Medulla oblongata (tissue), 1 donor: ENCODE measurements around the gene SSPN.

Source experiments
- DNase-seq: peaks from one replicate; pipeline ENCODE4 v3.0.0-alpha.2; 2015; ENCODE audit errors: extremely low spot score

The SSPN gene

GRCh38 chr12:26285401-26285800 is 90.0 kb downstream of the SSPN start:
- no peak for DNase-seq

- DNase-seq: no peak
Observed at GRCh38 chr12:26286186-26286585, 90.8 kb downstream of the SSPN start.

- no peak for DNase-seq
Observed at GRCh38 chr12:26287671-26288381, 92.5 kb downstream of the SSPN start.

- no peak for DNase-seq
Observed at GRCh38 chr12:26290565-26290964, 95.2 kb downstream of the SSPN start.

GRCh38 chr12:26292596-26292995 is 97.2 kb downstream of the SSPN start:
- no peak for DNase-seq

DNA sequence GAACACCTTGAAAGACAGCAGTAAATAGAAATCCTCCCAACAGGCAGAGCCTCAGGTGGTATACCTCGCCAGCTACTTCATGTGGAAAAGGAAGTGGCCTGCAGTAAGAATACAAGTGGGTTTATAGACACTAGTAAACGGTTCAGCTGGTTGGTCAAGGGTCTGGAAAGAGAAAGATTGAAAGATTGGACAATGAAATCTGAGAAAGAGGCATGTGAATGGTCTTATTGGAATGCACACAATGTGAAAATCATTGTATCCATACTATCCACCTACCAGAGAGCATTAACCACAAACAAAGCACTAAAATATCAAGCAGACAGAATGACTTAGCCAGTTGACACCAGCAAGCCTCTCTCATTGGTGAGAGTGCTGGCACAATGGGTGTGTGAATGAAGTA is 98.2 kb downstream of the SSPN start:
- DNase-seq: no peak

DNA sequence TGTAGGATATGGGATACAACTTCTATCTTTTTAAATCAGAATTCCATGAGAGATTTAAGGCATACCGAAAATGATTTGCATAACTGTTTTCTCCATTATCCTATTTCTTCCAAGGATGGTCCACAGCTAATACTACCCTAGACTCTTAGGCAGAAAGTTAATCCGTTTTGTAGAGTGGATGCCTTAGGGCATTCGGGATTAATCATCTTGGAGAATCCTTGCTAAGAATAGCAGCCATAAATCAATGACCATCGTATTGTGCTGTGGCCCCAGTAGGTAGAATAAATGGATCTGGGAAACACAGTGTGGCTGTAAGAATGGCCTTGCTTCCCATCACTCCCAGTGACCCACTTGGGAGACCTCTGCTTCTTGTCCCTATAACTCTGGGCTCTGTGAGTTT is 99.6 kb downstream of the SSPN start:
- DNase-seq: no peak

GRCh38 chr12:26297396-26298070 is 102.2 kb downstream of the SSPN start:
- no peak for DNase-seq

DNA sequence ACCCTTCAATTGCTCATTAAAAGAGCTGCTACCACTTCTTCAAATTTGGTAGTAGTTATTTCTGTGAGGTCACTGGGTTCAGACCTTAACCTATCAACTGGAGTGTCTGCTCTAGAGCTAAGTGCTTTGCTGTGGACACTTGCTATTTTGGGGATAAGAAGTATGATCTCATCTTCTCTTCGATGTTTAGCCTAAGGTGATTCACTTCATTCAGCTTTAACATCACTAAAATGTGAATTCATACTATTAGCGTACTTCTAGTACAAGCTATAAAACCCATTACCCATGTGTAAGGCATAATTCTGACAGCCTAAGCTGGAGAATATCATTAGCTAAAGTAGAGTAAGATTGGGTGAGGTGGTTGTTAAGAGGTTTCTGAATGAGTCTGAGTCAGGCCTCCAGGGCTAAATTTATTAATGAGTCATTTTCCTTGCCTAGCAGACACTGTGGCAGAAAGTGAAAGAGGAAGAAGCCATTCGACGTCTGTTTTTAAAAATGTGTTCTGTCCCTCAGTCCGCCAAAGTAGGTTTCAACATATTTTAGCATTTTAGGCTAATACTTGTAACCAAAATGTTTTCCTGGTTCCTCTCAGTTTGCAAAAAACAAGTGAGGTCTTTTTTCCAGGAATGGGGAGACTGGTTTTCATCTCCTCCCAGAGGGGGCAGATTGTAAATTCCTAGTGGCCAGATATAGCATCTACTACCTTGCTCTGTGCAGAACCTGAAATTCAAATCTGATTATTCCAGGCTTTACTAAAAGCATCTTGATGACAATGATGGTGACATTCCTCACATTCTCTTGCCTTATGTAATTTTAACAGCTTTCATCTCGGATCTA is 103.6 kb downstream of the SSPN start:
- peak; percentile 81 for DNase-seq

GRCh38 chr12:26299751-26300150 is 104.4 kb downstream of the SSPN start:
- no peak for DNase-seq
